H1 (cell line): ENCODE results near the gene VEGFD.

ENCODE experiments used
- ATF2 ChIP-seq: IDR thresholded peaks from 2 replicates; pipeline ENCODE4 v1.6.1; 2012; ENCODE audit warnings: low read length, inconsistent platforms
- CEBPB ChIP-seq: IDR thresholded peaks from 2 replicates; pipeline ENCODE4 v1.6.1; 2012; ENCODE audit warnings: low read depth, low read length
- EP300 ChIP-seq, 2 experiments: IDR thresholded peaks; 1 replicate in 1 of 2; 2 replicates in 1 of 2; pipeline ENCODE4 v1.6.1; 2011 to 2012; ENCODE audit warnings: low read depth in 2 of 2, low read length in 2 of 2, mild to moderate bottlenecking in 2 of 2, borderline replicate concordance in 1 of 2, inconsistent platforms in 1 of 2, moderate library complexity in 1 of 2
- EZH2 ChIP-seq: fragments of 200-600 bp; sonication (generic); IDR thresholded peaks from 2 replicates; pipeline ENCODE4 v1.7.1; 2012; ENCODE audit warnings: low read depth, mild to moderate bottlenecking, moderate library complexity, low read length, inconsistent platforms; ENCODE audit not compliant: severe bottlenecking
- POLR2A ChIP-seq, 2 experiments: IDR thresholded peaks; 1 replicate in 1 of 2; 2 replicates in 1 of 2; pipeline ENCODE4 v1.6.1; 2011; ENCODE audit warnings: low read depth in 2 of 2, low read length in 2 of 2, mild to moderate bottlenecking in 2 of 2; ENCODE audit errors: control extremely low read depth in 1 of 2
- POLR2AphosphoS5 ChIP-seq: IDR thresholded peaks from 2 replicates; pipeline ENCODE4 v1.6.1; 2011; ENCODE audit warnings: low read depth, low read length
- SIN3A ChIP-seq, 2 experiments: IDR thresholded peaks in 1 of 2; conservative IDR thresholded peaks in 1 of 2; 2 replicates each; pipeline ENCODE4 v1.6.1; 2011 to 2012; ENCODE audit warnings: low read length in 2 of 2, improper control_type of control experiment in 1 of 2, low read depth in 1 of 2, mild to moderate bottlenecking in 1 of 2
- TAF1 ChIP-seq: IDR thresholded peaks from 2 replicates; pipeline ENCODE4 v1.6.1; 2011; ENCODE audit warnings: mild to moderate bottlenecking, low read depth, low read length
- TCF12 ChIP-seq: IDR thresholded peaks from 2 replicates; pipeline ENCODE4 v1.6.1; 2011; ENCODE audit warnings: low read depth, mild to moderate bottlenecking, low read length
- ZNF274 ChIP-seq: IDR thresholded peaks from 2 replicates; pipeline ENCODE4 v1.7.0; 2012; ENCODE audit warnings: low read length, borderline replicate concordance; ENCODE audit errors: extremely low read depth
- TF ChIP-seq, protein P1 (sequence below), 3 experiments: IDR thresholded peaks; 1 replicate in 2 of 3; 2 replicates in 1 of 3; pipeline versions ENCODE4 v1.5.1 to v1.6.1; 2011; ENCODE audit warnings: low read length in 3 of 3, mild to moderate bottlenecking in 3 of 3, inconsistent platforms in 2 of 3, low read depth in 1 of 3, moderate library complexity in 1 of 3; ENCODE audit not compliant: insufficient read depth in 1 of 3; ENCODE audit errors: control extremely low read depth in 1 of 3
- TF ChIP-seq, protein P2 (sequence below): IDR thresholded peaks from 2 replicates; pipeline ENCODE4 v1.6.1; 2012; ENCODE audit warnings: inconsistent platforms

GRCh38 chrX:15416133-15416993 lies 32.1 kb upstream of the VEGFD start:
- TF ChIP-seq CEBPB (no peak), EZH2 (no peak), TCF12 (no peak), ZNF274 (no peak), ATF2 (no peak), POLR2A (IDR thresholded peaks at IDR 0.05; ENCODE audit: control extremely low read depth in 1 of 2, low read depth in 2 of 2, low read length in 2 of 2) (no peak), SIN3A (conservative IDR thresholded peaks at IDR 0.05 in 1 of 2, IDR thresholded peaks at IDR 0.05 in 1 of 2; ENCODE audit: low read depth in 1 of 2, low read length in 2 of 2) (no peak), EP300 (IDR thresholded peaks at IDR 0.05; ENCODE audit: borderline replicate concordance in 1 of 2, low read depth in 2 of 2, low read length in 2 of 2) (no peak), POLR2AphosphoS5 (no peak), TAF1 (no peak)
- TF ChIP-seq, protein P1, sequence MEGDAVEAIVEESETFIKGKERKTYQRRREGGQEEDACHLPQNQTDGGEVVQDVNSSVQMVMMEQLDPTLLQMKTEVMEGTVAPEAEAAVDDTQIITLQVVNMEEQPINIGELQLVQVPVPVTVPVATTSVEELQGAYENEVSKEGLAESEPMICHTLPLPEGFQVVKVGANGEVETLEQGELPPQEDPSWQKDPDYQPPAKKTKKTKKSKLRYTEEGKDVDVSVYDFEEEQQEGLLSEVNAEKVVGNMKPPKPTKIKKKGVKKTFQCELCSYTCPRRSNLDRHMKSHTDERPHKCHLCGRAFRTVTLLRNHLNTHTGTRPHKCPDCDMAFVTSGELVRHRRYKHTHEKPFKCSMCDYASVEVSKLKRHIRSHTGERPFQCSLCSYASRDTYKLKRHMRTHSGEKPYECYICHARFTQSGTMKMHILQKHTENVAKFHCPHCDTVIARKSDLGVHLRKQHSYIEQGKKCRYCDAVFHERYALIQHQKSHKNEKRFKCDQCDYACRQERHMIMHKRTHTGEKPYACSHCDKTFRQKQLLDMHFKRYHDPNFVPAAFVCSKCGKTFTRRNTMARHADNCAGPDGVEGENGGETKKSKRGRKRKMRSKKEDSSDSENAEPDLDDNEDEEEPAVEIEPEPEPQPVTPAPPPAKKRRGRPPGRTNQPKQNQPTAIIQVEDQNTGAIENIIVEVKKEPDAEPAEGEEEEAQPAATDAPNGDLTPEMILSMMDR (IDR thresholded peaks at IDR 0.05; ENCODE audit: control extremely low read depth in 1 of 3, insufficient read depth in 1 of 3, low read depth in 1 of 3, low read length in 3 of 3), result no peak
- TF ChIP-seq, protein P2, sequence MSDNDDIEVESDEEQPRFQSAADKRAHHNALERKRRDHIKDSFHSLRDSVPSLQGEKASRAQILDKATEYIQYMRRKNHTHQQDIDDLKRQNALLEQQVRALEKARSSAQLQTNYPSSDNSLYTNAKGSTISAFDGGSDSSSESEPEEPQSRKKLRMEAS, result no peak
